Astrocyte of the cerebellum (primary cell): Measurements from ENCODE around the gene RECK.

Experiments used
- DNase-seq: peaks from one replicate; pipeline ENCODE4 v3.0.0-alpha.2; 2011; ENCODE audit warnings: low read depth
- H3K4me3 ChIP-seq: 2 replicates; pipeline ENCODE4 v1.5.1; 2011; ENCODE audit warnings: mild to moderate bottlenecking, low read depth, low read length, moderate library complexity
- CTCF ChIP-seq: IDR thresholded peaks from 2 replicates; pipeline ENCODE4 v1.5.1; 2012; ENCODE audit warnings: low read length, low read depth, moderate library complexity, mild to moderate bottlenecking; ENCODE audit errors: missing control alignments
- in situ Hi-C: cut with HindIII; loops from 2 replicates; pipeline ENCODE4 v1.10.0; 2017; ENCODE audit warnings: low sequenced_read_pairs

Gene RECK

DNA sequence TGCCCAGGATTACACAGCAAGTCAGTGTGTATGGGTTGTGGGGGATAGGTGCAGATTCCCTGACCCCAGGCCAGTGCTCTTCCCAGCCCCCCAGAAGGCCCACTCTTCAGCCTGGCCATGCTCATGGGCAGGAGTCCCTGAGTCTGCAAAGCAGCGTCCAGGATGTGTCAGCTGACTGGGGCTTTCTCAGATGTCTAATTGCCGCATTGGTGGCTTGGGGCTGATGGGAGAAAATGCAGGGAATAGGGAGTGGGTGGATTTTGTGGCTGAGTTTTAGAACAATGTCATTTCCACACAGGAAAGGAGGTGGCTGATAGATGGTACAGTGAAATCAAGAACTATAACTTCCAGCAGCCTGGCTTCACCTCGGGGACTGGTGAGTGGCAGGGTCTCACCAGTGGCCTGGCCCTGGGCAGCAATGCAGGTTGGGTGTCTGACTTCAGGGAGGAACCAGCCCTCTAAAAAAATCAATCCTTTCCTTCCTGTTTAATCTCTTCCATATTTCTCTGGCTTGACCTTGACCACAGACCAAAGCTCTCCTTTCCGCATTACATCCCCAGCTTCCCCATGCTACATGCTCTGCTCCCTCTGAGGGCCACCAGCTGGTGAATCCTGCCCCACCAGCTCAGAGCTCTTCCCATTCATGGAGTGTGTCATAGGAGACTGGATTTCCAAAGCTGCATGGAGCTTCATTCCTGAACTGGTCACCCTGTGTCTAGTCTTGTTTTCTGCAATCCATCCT lies 114.0 kb downstream of the RECK start:
- H3K4me3 ChIP-seq = no peak overlapping the region
- DNase-seq = no peak
- in situ Hi-C loops = no loop called here
- no peak for TF ChIP-seq CTCF

- TF ChIP-seq CTCF = no peak
- in situ Hi-C loops = no loop called here
- no peak for DNase-seq
- H3K4me3 ChIP-seq = no peak overlapping the region
Observed at GRCh38 chr9:36151316-36152210, 114.8 kb downstream of the RECK start.

DNA sequence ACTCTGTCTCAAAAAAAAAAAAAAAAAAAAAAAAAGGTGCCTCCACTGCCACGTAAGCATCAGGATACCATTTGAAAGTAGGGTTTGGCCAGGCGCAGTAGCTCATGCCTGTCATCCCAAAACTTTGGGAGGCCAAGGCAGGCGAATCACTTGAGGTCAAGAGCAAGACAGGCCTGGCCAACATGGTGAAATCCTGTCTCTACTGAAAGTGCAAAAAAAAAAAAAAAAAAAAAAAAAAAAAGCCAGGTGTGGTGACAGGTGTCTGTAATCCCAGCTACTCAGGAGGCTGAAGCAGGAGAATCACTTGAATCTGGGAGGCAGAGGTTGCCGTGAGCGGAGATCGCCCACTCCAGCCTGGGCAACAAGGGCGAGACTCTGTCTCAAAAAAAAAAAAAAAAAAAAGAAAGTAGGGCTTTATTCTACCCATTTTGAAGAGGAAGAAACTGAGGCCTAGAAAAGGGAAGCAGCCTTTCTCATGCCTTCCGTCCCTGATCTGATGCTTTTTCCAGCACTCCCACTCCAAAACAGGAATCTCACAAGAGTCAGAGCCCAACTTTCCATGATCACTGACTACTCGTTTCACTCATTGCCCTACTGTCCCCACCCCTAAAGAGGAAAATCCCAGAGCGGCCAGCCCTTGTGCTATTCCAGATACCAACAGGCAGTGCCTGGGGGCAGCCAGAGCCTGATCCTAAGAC lies 116.2 kb downstream of the RECK start:
- in situ Hi-C loops = no loop called here
- no peak for TF ChIP-seq CTCF
- H3K4me3 ChIP-seq = no peak overlapping the region
- no peak for DNase-seq

- no peak for TF ChIP-seq CTCF
- in situ Hi-C loops = no loop called here
- no peak for DNase-seq
- H3K4me3 ChIP-seq = no peak overlapping the region
Observed at GRCh38 chr9:36153746-36154145, 117.0 kb downstream of the RECK start.

GRCh38 chr9:36154331-36154952 lies 117.7 kb downstream of the RECK start:
- TF ChIP-seq CTCF = no peak
- DNase-seq = no peak
- in situ Hi-C loops = no loop called here
- no peak overlapping the region for H3K4me3 ChIP-seq

GRCh38 chr9:36156116-36156515 lies 119.4 kb downstream of the RECK start:
- in situ Hi-C loops = no loop called here
- no peak for DNase-seq
- H3K4me3 ChIP-seq = no peak overlapping the region
- TF ChIP-seq CTCF = no peak
